H9 (cell line): Measurements from ENCODE around the gene ATP5PB. TPM values are rescaled to one million over a fixed set of nuclear protein-coding genes. Genes with fewer than 3 reads are reported as not detected.

Experiments
- DNase-seq: peaks from one replicate; pipeline ENCODE4 v3.0.0-alpha.2; 2017
- H2AFZ ChIP-seq: one replicate; pipeline ENCODE4 v1.6.1; 2013; ENCODE audit warnings: mild to moderate bottlenecking, low read length, control low read depth, moderate library complexity
- H2AK5ac ChIP-seq: 2 replicates; pipeline ENCODE4 v1.6.1; 2013; ENCODE audit warnings: low read length, control low read depth, mixed read lengths; ENCODE audit not compliant: insufficient read length
- H2BK120ac ChIP-seq: one replicate; pipeline ENCODE4 v1.6.1; 2013; ENCODE audit warnings: low read depth, mild to moderate bottlenecking, low read length, control low read depth, inconsistent platforms; ENCODE audit not compliant: poor library complexity, severe bottlenecking
- H2BK12ac ChIP-seq: 2 replicates; pipeline ENCODE4 v1.6.1; 2013; ENCODE audit warnings: low read length, control low read depth, mixed read lengths, low read depth; ENCODE audit not compliant: insufficient read length
- H2BK15ac ChIP-seq: 2 replicates; pipeline ENCODE4 v1.6.1; 2013; ENCODE audit warnings: low read depth, low read length, control low read depth
- H2BK20ac ChIP-seq: one replicate; pipeline ENCODE4 v1.6.1; 2013; ENCODE audit warnings: low read depth, mild to moderate bottlenecking, low read length, control low read depth, inconsistent platforms; ENCODE audit not compliant: poor library complexity, severe bottlenecking
- H2BK5ac ChIP-seq: 2 replicates; pipeline ENCODE4 v1.6.1; 2013; ENCODE audit warnings: low read length, control low read depth, mixed read lengths; ENCODE audit not compliant: insufficient read length
- H3K14ac ChIP-seq: 2 replicates; pipeline ENCODE4 v1.6.1; 2013; ENCODE audit warnings: low read length, control low read depth; ENCODE audit not compliant: insufficient read depth
- H3K18ac ChIP-seq: 2 replicates; pipeline ENCODE4 v1.6.1; 2013; ENCODE audit warnings: low read depth, mild to moderate bottlenecking, mixed read lengths, low read length, control low read depth; ENCODE audit not compliant: insufficient read length
- H3K23ac ChIP-seq: 2 replicates; pipeline ENCODE4 v1.6.1; 2013; ENCODE audit warnings: low read length, control low read depth, mixed read lengths, low read depth; ENCODE audit not compliant: insufficient read length
- H3K23me2 ChIP-seq: 2 replicates; pipeline ENCODE4 v1.6.1; 2013; ENCODE audit warnings: low read depth, mild to moderate bottlenecking, mixed read lengths, low read length, control low read depth; ENCODE audit not compliant: insufficient read length, poor library complexity, severe bottlenecking
- H3K27ac ChIP-seq: 2 replicates; pipeline ENCODE4 v1.5.1; 2013; ENCODE audit warnings: low read length, control low read depth, mixed read lengths, low read depth; ENCODE audit not compliant: insufficient read length
- H3K27me3 ChIP-seq: 2 replicates; pipeline ENCODE4 v1.6.1; 2013; ENCODE audit warnings: low read length, control low read depth, inconsistent platforms; ENCODE audit not compliant: insufficient read depth
- H3K4ac ChIP-seq: 2 replicates; pipeline ENCODE4 v1.6.1; 2013; ENCODE audit warnings: low read depth, mild to moderate bottlenecking, control low read depth, inconsistent platforms, low read length, moderate library complexity
- H3K4me1 ChIP-seq: 2 replicates; pipeline ENCODE4 v1.6.1; 2013; ENCODE audit warnings: low read length, control low read depth, inconsistent platforms; ENCODE audit not compliant: insufficient read depth
- H3K4me2 ChIP-seq: 2 replicates; pipeline ENCODE4 v1.6.1; 2013; ENCODE audit warnings: low read length, control low read depth, mixed read lengths; ENCODE audit not compliant: insufficient read length, insufficient read depth
- H3K56ac ChIP-seq: 2 replicates; pipeline ENCODE4 v1.6.1; 2013; ENCODE audit warnings: low read depth, mild to moderate bottlenecking, mixed read lengths, low read length, control low read depth; ENCODE audit not compliant: insufficient read length
- H3K79me1 ChIP-seq: 2 replicates; pipeline ENCODE4 v1.6.1; 2013; ENCODE audit warnings: low read depth, mild to moderate bottlenecking, moderate library complexity, low read length, control low read depth, inconsistent platforms; ENCODE audit not compliant: insufficient read depth, poor library complexity, severe bottlenecking
- H3K79me2 ChIP-seq: 2 replicates; pipeline ENCODE4 v1.6.1; 2013; ENCODE audit warnings: low read length, control low read depth, inconsistent platforms; ENCODE audit not compliant: insufficient read depth
- H3K9ac ChIP-seq: 2 replicates; pipeline ENCODE4 v1.6.1; 2013; ENCODE audit warnings: low read length, control low read depth, mixed read lengths; ENCODE audit not compliant: insufficient read length; ENCODE audit errors: extremely low read depth
- H3K9me3 ChIP-seq: one replicate; pipeline ENCODE4 v1.6.1; 2013; ENCODE audit warnings: low read depth, low read length, inconsistent platforms; ENCODE audit not compliant: control insufficient read depth
- H3T11ph ChIP-seq: one replicate; pipeline ENCODE4 v1.6.1; 2013; ENCODE audit warnings: mild to moderate bottlenecking, low read length, control low read depth, inconsistent platforms
- H4K20me1 ChIP-seq: one replicate; pipeline ENCODE4 v1.6.1; 2013; ENCODE audit not compliant: control insufficient read depth, insufficient read length, insufficient read depth
- H4K5ac ChIP-seq: 2 replicates; pipeline ENCODE4 v1.6.1; 2013; ENCODE audit warnings: low read depth, mild to moderate bottlenecking, mixed read lengths, low read length, control low read depth; ENCODE audit not compliant: insufficient read length
- H4K8ac ChIP-seq: replicated peaks from 2 replicates; pipeline ENCODE4 v1.6.1; 2013; ENCODE audit warnings: low read length, control low read depth, mixed read lengths, low read depth; ENCODE audit not compliant: insufficient read length
- H4K91ac ChIP-seq: 2 replicates; pipeline ENCODE4 v1.6.1; 2013; ENCODE audit warnings: low read depth, mild to moderate bottlenecking, moderate library complexity, mixed read lengths, low read length, control low read depth; ENCODE audit not compliant: insufficient read length
- H3K27ac Mint-ChIP-seq, 3 experiments: 2 replicates in 2 of 3; 3 replicates in 1 of 3; pipeline ENCODE4 v1.8.0; 2020 to 2021; ENCODE audit warnings: mixed read lengths in 3 of 3, mild to moderate bottlenecking in 1 of 3, moderate library complexity in 1 of 3
- H3K27me3 Mint-ChIP-seq: 2 replicates; pipeline ENCODE4 v1.8.0; 2021; ENCODE audit warnings: low read depth, mild to moderate bottlenecking, moderate library complexity, mixed read lengths
- H3K36me3 Mint-ChIP-seq, 3 experiments: 2 replicates in 2 of 3; 3 replicates in 1 of 3; pipeline ENCODE4 v1.8.0; 2020 to 2021; ENCODE audit warnings: low read depth in 3 of 3, mixed read lengths in 3 of 3; ENCODE audit not compliant: insufficient read depth in 1 of 3
- H3K4me1 Mint-ChIP-seq, 2 experiments: 2 replicates each; pipeline ENCODE4 v1.8.0; 2020; ENCODE audit warnings: mixed read lengths in 2 of 2
- H3K4me3 Mint-ChIP-seq, 2 experiments: 2 replicates in 1 of 2; 3 replicates in 1 of 2; pipeline ENCODE4 v1.8.0; 2020 to 2021; ENCODE audit warnings: mild to moderate bottlenecking in 2 of 2, mixed read lengths in 2 of 2, moderate library complexity in 1 of 2
- H3K9me3 Mint-ChIP-seq, 2 experiments: 2 replicates in 1 of 2; 3 replicates in 1 of 2; pipeline ENCODE4 v1.8.0; 2020; ENCODE audit warnings: mild to moderate bottlenecking in 2 of 2, mixed read lengths in 2 of 2, moderate library complexity in 1 of 2
- WGBS: extraction: QIAGEN DNeasy Blood & Tissue Kit; methylation state at CpG from one replicate; pipeline ENCODE4 v1.1.7; 2013; ENCODE audit warnings: missing lambda C conversion rate, low lambda C conversion rate, mixed read lengths; ENCODE audit not compliant: insufficient read length; ENCODE audit errors: extremely low coverage; 5-methylcytosine and 5-hydroxymethylcytosine counted together
- total RNA-seq: library from RNA; stranded (reverse); gene quantifications from 2 replicates; pipeline ENCODE4 v1.2.1, GENCODE V29; 2021
- TF ChIP-seq, protein P1 (sequence below): fragments of 200-600 bp; sonication (generic); conservative IDR thresholded peaks from 3 replicates; pipeline ENCODE4 v1.8.0; 2021; ENCODE audit warnings: antibody characterized with exemption, mild to moderate bottlenecking

ATP5PB gene
- total RNA-seq, 1 experiment from 2014 or later, result 250 TPM

DNA sequence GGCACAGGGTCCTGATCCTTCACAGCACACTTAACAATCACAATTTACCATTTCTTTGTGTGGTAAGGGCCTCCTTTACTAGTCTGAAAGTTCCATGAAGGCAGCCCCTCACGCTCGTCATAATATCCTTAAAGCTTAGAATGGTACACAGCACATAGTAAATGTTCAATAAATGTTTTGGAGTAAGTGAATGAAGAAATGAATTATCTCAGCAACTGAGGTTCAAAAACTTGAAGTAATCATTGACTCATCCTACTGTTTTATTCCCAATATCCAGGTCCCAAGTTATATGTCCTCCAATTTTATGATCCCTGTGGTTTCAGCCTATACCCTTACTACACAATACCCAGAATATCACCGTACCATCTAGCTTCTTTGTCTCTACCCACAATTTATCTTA lies 22.3 kb downstream of the ATP5PB start:
- Histone ChIP-seq H2BK120ac (no peak overlapping the region), H4K91ac (no peak overlapping the region), H3K56ac (no peak overlapping the region), H3K79me1 (no peaks in the 10 kb centered on the region), H3K23ac (no peak overlapping the region), H3K27ac (no peak overlapping the region), H3K4me1 (no peaks in the 10 kb centered on the region), H2BK12ac (no peak overlapping the region), H3K4ac (no peak overlapping the region), H2BK5ac (no peak overlapping the region), H2BK20ac (no peak overlapping the region), H4K5ac (no peak overlapping the region), H3K14ac (no peak overlapping the region), H3T11ph (no peak overlapping the region), H3K9me3 (no peaks in the 10 kb centered on the region), H3K79me2 (no peaks in the 10 kb centered on the region), H2AFZ (no peak overlapping the region), H3K4me2 (no peak overlapping the region), H3K18ac (no peak overlapping the region), H2BK15ac (no peak overlapping the region), H4K20me1 (no peaks in the 10 kb centered on the region), H2AK5ac (no peak overlapping the region), H3K27me3 (no peaks in the 10 kb centered on the region), H4K8ac (no peak overlapping the region), H3K9ac (no peak overlapping the region), H3K23me2 (no peaks in the 10 kb centered on the region)
- Mint-ChIP-seq H3K4me1 (no peaks in the 10 kb centered on the region), H3K27ac (no peak overlapping the region), H3K9me3 (no peaks in the 10 kb centered on the region), H3K4me3 (no peak overlapping the region), H3K27me3 (no peaks in the 10 kb centered on the region), H3K36me3 (no peaks in the 10 kb centered on the region; a peak in 1 of 7 replicates)
- TF ChIP-seq, protein P1, sequence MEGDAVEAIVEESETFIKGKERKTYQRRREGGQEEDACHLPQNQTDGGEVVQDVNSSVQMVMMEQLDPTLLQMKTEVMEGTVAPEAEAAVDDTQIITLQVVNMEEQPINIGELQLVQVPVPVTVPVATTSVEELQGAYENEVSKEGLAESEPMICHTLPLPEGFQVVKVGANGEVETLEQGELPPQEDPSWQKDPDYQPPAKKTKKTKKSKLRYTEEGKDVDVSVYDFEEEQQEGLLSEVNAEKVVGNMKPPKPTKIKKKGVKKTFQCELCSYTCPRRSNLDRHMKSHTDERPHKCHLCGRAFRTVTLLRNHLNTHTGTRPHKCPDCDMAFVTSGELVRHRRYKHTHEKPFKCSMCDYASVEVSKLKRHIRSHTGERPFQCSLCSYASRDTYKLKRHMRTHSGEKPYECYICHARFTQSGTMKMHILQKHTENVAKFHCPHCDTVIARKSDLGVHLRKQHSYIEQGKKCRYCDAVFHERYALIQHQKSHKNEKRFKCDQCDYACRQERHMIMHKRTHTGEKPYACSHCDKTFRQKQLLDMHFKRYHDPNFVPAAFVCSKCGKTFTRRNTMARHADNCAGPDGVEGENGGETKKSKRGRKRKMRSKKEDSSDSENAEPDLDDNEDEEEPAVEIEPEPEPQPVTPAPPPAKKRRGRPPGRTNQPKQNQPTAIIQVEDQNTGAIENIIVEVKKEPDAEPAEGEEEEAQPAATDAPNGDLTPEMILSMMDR, result no peak
- DNase-seq, result no peak
- WGBS, result no CpG with 5 or more reads among the region's 3 CpGs
